ENCODE data around the gene CSAD.
"Not testable (repeated sequence)": the region's sequence is repeated elsewhere in the genome, so short reads cannot be mapped to it uniquely, and the experiment has no call there.

The CSAD gene

DNA sequence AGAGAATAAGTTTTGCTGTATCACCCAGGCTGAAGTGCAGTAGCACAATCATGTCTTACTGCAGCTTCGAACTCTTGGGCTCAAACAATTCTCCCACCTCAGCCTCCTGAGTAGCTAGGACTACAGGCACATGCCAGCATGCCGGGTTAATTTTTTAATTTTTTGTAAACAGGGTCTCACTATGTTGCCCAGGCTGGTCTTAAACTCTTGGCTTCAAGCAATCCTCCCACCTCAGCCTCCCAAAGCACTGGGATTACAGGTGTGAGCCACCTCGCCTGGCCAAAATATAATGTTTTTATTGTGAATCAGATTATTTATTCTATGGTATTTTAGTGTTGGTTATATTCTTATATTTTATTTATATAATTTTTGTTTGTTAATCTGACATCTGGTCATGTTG is 4.0 kb downstream of the CSAD start:
- DNase-seq, result no peak

DNA sequence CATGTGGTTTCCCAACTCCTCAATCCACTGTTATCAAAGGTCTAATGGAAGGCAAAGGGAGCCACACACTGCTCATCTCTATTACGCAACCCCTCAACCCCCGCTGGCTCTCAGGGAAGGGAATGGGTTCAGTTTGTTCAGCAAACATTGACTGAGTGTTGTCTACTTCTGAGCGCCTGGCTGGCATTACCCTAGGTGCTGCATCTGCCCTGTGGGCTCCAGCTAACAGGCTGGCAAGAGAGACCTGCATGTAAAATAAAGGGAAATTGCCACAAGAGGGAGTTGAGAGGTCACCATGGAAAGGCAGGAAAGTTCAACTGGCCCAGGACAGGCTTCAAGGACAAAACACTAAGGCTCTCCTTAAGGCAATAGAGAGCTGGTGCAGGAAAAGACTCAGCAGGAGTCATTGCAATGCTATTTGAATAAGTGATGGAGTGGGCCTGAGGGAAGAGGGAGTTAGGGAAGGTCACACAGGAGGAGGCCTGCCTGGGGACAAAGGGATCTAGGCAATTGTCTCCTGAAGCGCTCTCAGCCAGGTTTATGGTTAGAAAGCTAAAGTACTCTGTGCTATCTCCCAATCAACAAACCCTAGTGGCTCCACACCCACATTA is 5.7 kb downstream of the CSAD start:
- no peak for DNase-seq

DNA sequence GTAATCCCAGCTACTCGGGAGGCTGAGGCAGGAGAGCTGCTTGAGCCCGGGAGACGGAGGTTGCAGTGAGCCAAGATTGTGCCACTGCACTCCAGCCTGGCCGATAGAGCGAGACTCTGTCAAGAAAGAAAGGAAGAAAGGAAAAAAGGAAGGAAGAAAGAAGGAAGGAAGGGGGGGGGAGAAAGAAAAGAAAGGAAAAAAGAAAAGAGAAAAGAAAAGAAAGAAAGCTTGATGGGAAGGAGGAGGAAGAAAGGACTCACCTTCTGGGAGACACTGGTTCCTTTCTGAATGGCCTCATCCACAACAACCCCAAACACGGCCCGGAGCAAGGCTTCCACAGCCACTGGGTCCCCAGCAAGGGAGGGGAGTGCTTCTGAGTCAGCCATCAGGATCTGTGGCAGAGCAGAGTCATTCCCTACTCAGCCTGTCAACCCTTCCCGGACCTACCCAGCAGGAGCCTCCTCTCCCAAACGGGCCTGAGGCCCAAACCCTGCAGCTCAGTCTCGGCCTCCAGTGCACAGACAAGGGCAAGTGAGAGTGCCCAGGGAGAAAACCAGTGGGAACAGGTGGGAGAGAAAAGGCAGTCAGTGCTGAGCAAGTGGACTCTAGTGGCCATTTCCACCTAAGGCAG is 7.5 kb downstream of the CSAD start:
- no peak for DNase-seq

DNA sequence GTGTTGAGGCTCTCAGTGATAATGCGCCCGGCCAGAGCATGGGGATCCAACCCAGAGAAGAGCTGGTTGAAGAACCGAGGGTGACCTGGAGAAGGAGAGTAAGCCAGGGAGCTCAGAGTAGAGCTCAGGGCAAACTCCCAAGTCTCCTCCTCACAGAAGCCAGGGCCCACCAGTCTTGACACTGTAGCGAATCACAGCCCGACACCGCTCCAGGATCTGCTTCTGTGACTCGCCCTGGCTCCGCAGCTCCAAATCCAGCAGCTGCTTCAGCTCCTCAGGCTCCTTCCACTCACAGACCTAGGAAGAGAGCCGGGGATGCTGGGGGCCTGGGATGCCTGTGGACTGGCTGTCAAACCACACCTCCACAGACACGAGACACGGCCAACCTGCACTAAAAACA is 8.4 kb downstream of the CSAD start:
- no peak for DNase-seq

DNA sequence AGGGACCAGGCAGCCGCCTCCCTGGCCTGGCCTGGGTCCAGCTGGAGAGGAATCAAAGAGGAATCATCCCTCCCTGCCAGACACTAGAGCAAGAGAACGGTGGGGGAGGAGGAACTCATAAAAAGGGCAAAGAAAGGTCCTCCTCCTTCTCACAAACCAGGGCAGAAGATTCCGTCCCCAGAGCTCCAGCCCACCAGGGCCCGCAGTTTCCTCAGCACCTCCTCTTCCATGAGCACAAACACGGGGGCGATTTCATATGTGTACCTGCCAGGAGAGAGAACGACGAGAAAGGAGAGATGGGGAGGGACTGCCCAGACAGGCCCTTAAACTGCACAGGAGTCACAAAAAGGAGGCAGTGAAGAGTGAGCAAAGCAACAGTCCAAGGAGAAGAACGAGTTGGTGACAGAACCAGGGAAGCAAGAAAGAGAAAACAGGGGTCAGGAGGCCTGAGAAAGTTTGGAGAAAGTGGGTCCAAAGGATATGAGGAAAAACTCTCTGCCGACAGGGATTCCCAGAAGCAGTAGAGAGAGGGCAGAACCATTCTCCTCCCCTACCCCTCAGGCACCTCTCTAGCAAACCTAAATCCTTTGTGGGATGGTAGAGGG is 8.9 kb downstream of the CSAD start:
- DNase-seq, result no peak

DNA sequence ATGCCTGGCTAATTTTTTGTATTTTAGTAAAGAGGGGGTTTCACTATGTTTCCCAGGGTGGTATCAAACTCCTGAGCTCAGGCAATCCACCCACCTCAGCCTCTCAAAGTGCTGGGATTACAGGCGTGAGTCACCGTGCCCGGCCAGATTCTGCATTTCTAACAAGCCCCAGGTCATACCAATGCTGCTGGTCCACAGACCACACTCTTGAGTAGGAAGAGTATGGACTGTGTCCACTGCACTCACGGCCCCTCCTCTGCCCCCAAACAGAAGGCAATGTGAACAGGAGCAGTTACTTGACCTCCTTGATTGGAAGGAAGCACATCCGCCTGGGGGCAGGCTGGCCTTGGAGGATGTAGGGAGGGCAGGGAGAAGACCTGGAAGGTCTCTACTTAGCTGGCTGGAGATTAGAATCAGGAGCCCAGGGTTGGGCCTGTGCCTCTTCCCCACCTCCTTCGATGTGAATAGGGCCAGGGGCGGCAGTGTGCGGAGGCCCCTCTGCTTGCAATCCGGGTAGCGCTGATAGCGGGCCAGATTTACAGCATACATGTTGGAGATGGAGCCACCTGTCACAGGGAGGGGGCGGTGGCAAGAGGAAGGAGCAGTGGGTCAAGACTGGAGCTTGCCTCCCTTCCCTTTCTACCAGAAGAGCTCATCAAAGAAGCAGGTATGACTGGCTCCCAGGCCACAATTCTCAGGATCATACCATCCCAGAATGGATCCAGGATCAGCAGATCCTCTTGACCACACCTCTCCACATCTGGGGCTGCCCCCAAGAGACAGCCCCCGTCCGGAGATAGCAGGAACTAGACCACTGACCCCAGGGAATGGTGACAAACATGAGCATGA is 9.6 kb downstream of the CSAD start:
- no peak for DNase-seq

DNA sequence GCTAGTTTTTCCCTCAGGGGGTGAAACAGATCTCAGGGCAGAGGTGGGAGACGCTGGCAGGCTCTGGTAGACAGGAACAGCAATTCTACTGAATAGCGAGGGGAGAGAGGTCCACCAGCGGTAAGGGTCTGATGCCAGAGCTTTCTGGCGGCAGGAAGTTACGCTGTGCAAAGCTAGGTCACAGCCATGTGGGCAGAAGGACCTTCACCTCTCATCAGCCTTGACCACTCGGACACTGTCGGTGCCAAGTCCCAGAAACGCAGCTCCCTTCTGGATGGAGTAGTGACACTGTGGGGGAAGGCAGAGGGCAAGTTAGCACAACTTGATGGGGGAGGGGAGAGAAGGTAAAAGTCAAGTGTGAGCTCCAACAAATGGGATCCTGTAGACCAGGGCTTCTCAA is 10.5 kb downstream of the CSAD start:
- no peak for DNase-seq

DNA sequence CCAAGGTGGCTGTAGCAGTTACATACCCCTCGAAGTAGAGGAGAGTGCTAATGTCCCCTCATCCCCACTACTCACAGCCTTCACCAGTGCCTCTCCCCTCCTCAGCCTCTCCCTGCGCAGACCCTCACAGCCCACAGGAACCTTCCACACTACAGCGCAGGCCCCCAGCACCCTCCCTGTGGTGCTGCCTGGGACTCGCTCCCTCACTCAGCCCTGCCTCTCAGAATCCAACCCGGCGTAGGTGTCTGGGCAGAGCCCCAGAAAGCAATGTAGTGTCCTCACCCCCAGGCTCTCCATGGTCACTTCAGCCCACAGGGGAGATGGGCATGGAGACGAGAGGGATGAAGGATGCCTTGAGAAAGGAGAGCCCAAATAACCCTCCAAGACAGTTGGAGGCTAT is 11.1 kb downstream of the CSAD start:
- no peak for DNase-seq

DNA sequence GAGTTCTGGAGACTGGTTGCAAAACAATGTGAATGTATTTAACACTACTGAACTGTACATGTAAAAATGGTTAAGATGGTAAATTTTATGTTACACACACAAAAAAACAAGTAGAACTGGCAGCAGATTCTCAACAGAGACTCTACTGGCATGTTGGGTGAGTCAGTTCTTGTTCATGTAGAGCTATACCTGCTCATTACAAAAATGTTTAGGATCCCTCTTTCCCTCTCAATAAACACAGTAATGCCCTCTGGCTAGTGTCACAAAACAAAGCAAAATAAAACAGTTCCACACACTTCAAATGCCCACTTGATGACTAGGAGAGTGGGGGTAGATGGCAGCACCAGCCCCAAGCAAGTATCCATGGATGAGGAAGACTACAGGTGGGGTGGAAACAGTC is 13.9 kb downstream of the CSAD start:
- no peak for DNase-seq

DNA sequence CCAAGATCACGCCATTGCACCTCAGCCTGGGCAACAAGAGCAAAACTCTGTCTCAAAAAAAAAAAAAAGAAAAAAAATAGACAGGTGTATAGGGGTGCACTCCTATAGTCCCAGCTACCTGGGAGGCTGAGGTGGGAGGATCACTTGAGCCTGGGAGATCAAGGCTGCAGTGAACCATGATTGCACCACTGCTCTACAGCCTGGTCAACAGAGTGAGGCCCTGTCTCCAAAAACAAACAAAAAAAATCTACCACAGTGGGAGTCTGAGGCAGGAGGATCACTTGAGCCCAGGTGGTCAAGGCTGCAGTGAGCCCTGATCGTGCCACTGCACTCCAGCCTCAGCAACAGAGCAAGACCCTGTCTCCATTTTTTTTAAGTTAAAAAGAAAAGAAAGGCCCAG is 17.7 kb downstream of the CSAD start:
- DNase-seq, result not testable (repeated sequence)

DNA sequence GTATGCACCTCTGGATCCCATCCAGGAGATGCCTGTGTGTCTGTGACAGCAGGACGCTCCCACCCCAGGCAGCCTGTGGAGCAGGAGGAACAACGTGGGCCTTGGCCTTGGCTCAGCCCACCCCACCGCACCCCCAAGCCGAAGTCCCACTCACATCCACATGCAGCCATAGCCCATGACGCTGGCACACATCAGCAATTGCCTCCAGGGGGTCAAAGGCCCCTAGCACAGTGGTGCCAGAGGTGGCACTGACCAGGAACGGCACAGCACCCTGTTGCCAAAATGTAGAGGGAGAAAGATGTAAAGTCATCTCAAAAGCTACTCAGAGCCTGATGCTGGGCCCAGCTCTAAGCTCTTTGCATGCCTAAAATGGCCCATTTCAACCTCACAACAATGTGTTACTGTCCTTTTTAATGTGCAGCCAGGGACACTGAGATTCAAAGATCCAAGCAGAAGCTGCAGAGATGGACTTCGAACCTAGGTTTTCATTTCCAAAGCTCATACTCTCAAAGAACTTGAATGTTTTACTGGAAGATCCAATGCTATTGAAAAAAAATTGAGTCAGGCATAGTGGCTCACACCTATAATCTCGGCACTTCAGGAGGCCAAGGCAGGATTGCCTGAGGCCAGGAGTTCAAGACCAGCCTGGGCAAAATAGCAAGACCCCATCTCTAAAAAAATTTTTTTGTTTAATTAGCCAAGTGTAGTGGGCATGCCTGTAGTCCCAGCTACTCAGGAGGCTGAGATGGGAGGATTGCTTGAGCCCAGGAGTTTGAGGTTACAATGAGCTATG is 19.4 kb downstream of the CSAD start:
- no peak for DNase-seq

DNA sequence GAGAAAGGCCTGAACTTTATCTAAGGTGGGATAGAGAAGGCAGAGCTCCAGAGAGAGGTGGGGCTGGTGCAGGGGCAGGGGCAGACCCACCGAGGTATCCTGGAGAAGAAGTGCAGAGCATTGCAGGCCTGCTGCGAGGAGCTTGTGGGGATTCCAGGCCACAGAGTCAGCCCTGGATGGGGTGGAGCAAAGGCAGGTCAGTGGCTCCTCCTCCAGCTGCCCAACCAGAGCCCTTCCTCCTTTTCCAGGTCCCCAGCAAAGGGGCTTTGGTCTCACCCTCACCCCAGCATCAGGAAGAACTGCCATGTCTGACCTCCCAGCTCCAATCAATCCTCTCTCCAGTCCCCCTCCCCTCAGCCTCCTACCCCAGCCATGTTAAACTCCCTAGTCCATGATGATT is 20.1 kb downstream of the CSAD start:
- no peak for DNase-seq

DNA sequence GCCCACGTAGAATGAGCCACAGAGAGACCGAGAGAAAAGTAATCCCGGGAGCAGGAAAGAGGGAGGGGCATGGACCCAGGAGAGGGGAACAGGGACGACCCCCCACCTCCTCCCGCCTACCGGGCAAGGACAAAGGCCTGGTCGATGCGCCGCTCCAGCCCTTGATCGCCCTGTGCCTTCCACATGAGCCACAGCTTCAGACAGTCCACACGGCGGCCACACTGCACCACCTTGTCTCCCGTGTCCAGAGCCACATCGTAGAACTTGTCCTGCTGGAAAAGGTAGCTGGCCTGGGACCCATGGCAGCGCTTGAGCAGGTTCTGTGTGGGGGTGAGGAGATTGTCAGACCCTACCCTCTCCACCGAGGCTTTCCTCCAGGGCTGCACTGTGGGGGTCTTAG is 20.7 kb downstream of the CSAD start:
- DNase-seq, result no peak

DNA sequence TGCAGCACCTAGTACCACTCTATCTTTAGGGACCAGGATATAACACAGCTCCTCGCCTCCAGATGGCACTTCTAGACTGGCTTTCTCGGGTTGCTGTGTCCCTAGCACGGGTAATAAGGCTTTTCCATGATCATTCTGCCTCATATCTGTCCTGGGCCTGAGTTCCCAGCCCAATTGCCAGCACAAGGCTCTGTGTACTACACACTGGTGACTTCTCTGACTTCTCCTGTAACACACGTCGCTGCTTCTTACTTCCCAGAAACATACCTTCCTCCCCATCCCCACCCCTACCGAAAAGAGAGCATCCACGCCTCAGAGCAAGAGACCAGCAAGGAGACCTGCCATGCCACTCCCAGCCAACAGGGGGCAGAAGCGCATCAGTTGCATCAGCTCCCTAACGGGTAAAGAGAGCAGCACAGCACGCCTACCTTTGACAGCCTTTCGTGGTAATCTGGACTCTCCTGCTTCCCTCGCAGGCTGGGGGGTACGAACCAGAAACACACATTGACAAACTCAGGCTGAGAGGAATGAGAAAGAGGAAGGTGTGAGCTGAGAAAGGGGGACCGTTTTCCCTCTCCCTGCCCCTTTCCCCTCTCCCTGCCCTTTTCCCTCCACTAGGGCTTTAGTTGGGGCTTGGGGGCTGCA is 21.4 kb downstream of the CSAD start:
- no peak for DNase-seq

DNA sequence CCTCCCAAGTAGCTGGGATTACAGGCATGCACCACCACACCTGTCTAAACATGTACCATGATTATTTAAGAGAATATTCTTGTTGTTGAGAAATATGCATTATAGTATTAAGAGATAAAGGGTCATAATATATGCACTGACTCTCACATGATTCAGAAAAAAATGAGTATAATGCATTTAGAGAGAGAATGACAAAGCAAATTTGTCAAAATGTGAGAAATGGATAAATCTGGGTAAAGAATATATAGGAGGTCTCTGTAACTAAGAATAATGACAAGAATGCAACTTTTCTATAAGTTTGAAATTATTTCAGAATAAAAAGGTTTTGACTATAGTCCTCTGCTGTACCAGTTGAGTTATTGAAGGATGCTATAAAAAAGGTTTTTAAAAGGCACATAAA is 28.3 kb downstream of the CSAD start:
- no peak for DNase-seq

DNA sequence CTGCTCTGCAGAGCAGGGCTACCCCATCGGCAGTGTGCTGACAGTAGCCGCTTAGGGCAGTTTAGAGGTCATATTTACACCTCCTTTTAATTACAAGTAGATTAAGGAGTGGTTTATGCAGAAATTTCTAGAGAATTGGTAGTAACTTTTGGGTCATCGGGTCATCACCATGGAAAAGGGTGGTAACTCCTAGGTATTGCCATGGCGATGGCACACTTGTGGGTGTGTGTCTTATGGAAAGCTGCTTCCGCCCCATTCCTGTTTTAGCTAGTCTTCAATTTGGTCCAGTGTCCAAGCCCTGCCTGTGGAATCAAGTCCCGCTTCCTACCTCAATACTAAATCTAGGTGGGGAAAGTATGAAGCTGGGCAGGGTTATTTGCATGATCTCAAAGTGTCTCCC is 29.7 kb downstream of the CSAD start:
- DNase-seq, result no peak

DNA sequence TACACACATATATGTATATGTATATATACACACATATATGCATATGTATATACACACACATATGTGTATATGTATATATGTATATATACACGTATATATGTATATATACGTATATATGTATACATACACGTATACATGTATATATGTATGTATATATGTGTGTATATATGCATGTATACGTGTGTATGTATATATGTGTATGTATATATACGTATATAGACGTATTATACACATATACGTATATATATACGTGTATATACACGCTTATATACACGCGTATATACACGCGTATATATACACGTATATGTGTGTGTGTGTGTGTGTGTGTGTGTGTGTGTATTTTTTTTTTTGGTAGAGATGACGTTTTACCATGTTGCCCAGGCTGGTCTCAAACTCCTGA is 33.1 kb downstream of the CSAD start:
- DNase-seq, result no peak

DNA sequence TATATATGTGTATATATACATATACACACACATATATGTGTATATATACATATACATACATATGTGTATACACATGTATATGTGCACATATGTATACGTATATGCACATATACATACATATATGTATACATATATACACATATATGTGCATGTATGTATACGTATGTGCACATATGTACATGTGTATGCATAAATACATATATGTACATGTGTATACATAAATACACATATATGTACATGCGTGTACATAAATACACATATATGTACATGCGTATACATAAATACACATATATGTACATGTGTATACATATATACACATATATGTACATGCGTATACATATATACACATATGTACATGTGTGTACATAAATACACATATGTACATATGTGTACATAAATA is 33.5 kb downstream of the CSAD start:
- no peak for DNase-seq

DNA sequence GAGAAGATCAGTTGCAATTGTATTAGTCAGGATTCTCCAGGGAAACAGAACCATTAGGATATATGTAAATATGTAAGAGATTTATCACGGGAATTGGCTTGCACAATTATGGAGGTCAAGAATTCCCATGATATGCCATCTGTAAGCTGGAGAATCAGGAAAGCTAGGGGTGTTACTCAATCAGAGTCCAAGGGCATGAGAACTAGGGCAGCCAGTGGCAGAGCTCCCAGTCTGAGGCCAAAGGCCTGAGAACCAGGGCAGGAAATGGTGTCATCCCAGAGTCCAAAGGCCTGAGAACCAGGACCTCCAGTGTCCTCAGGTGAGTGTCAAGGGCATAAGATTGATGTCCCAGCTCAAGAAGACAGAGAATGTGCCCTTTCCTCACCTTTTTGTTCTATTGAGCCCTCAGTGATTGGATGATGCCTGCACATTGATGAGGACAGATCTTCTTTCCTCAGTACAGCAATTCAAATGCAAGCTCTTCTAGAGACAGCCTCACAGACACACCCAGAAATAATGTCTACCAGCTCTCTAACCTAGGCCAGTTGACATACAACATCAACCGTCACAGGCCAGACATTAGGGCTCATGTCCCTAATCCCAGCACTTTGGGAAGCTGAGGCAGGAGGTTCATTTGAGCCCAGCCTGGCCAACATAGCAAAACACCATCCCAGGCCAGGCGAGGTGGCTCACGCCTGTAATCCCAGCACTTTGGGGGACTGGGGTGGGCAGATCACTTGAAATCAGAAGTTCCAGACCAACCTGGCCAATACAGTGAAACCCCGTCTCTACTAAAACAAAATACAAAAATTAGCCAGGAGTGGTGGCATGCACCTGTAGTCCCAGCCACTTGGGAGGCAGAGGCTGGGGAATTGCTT is 35.1 kb downstream of the CSAD start:
- no peak for DNase-seq

DNA sequence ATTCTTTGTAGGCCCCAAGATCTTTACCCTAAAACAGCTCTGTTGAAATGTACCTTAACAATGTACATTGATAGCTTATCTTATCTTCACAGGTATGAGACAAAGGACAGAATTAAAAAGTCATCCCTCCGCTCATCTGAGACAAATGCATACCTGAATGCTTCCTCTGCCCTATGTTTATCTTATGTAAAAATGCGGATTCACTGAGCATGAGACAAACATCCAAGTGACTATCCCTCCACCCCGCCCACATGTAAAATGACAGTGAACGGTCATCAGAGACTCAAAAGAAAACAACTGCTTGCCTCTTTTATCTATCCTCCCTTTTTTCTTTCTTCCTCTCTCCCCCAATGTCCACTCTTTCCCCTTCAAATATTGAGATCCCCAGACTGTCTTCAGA is 37.4 kb downstream of the CSAD start:
- DNase-seq, result no peak

DNA sequence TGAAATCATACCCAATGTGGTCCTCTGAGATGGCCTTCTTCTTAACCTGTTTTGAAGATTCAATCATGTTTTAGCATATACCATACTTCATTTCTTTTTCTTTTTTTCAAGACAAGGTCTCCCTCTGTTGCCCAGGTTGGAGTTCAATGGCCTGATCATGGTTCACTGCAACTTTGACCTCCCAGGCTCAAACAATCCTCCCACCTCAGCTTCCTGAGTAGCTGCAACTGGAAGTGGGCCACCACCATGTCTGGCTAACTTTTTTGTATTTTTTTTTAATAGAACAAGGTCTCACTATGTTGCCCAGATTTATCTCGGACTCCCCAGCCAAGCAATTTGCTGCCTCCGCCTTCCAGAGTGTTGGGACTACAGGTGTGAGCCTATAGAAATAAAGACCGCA is 47.0 kb downstream of the CSAD start:
- DNase-seq, result no peak

DNA sequence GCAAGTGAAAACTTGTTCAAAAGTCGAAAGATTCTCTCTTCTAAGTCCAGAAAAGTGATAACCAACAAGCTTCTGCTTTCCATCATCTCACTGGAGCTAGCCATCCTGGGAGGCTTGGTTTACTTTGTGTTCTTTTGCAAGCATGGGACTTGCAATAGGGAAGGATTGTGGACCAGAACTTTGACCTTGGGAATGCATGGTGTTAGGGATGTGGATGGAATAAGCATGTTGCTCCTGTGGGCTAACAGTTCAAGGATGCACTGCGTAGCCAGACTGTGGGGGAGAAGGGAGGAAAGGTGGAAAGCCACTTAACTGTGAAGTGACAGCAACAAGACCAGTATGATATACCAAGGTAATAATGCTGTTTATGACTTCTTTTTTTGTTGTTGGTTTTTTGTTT is 48.9 kb downstream of the CSAD start:
- DNase-seq, result no peak
